ENCODE results near the gene PLCG2. TPM values are rescaled to one million over a fixed set of nuclear protein-coding genes. Genes with fewer than 3 reads are reported as not detected.
A peak's percentile ranks its signal among the peaks of the same experiment; 100 is the strongest.
"Not testable (repeated sequence)": the region's sequence is repeated elsewhere in the genome, so short reads cannot be mapped to it uniquely, and the experiment has no call there.

The PLCG2 gene
- total RNA-seq: 10 to 100 TPM; 16.7 to 20.0 TPM
- long read RNA-seq, full-length matches to known transcripts: 1 of 6 reads
- long read RNA-seq, partial matches to known transcripts: 4 of 6 reads
- long read RNA-seq, other reads (novel, unspliced or antisense): 1 of 6 reads

DNA sequence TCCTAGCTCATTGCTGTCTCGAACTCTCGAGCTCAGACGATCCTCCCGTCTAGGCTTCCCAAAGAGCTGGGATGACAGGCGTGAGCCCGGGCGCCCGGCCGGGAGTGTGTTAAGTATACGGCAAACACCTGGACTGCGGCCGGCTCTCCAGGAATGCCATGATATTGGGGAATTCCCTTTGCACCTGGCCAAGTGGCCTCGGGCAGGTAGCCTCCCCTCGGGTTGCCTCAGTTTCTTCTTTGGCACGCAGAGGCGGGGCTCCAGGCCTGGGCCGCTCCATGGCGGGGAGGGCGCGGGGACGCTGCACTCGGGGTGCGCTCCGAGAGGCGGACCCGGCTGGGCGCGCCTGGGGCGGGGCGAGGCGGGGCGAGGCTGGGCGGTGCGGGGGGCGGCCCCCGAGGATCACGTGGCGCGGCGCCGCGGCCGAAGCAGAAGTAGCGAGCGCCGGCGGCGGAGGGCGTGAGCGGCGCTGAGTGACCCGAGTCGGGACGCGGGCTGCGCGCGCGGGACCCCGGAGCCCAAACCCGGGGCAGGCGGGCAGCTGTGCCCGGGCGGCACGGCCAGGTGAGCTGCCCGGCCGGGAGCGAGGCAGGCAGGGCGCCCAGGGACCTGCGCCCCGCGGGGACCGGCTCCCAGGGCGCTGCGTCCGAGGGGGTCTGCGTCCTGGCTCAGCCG lies at the start of gene PLCG2:
Gene PLCG2 (plus strand): TSS at position 431 of the 675 bp plus-strand sequence. CDS start 6,699 bp downstream, outside the sequence.
- DNase-seq (peak; percentile 68 to 88), ATAC-seq (peak; percentile 97)
- intact Hi-C loops (cut with DNase I, micrococcal nuclease): no loop called here

DNA sequence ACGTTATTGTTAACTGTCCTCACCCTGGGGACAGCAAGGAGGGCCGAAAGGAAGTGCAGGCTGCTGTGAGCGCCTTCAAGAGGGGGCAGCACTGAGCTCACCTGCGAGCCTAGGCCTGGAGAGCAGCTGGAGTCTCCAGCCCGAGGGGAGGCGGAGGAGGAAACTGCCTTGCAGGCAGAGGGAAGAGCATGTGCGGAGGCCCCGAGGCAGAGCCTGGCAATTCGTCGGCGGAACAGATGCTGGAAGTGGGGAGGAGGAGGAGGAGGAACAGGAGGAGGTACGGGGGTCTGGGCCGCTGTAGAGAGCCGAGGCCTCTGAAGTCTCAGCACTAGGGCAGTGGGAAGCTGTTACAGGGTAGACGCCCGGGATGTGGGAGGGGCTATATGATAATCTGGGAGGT lies 49.6 kb upstream of the PLCG2 start:
- no peak for ATAC-seq
- intact Hi-C loops (cut with DNase I, micrococcal nuclease): loop anchor here (10.0 kb wide), 3 partner anchors 105 to 365 kb away; no protein-coding TSS in a partner anchor
- no peak for DNase-seq

DNA sequence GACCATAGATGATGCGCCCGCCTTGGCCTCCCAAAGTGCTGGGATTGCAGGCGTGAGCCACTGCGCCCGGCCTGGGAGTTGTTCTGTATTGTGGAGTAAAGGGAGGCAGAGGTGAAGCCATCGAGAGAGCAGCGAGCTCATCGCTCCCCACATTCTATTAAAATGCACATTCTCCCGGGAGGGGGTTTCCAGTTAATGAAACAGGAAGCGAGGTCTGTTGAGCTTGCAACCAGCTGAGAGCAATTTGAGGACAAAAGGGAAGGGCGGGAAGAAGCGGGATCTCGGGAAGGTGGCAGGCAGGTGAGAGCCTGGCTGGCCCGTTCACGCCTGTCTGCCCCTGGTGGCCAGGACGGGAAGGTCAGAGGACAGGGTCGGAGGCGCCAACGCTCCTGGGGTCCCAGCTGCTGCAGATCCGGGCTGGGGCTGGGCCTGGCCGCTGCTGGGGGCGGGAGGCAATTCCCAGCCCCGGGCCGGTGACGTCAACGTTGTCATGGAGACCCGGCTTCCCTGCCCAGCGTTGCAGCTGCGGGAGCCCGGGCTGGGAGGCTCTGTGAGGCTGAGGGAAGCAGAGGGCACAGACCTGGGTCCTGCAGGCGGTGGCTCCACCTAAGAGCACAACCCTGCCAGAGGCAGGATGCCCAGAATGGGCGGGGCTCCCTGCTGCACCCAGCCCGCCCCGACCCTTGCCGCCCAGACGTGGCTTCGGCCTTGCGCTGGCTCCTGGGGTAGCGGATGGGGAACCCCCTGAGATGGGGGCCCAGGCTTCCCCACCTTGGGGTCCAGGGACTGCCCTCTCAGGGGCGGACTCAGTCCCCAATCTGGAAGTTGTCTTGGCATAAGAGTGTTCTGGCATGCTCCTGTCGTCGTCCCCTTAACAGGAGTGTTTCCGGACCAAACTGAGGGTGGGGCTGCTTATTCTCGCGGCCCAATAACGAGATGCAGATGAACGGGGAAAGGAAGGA lies 48.7 kb upstream of the PLCG2 start:
- intact Hi-C loops (cut with DNase I, micrococcal nuclease): loop anchor here in 1 of 2 donors (10.0 kb wide), 1 partner anchor 526 kb away; no protein-coding TSS in a partner anchor
- ATAC-seq (peak; percentile 91), DNase-seq (peak; percentile 88 to 90)

DNA sequence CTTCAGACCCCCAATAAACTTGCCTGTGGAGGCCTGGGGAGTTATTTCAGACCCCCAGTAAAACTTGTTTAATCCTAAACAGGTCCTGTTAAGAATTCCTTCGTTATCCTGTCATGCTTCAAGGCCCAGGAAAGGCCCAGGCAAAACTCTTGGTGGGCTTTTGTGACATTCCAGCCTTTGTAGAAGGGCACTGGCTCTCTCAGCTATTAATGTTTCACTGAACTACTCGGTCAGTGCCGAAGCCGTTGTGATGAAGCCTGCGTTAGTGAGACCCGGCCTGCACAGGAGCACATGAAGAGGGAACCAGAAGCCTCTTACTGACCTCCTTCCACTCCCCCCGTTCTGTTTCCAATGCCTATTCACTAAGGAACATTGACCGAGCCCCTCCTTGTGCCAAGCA lies 47.4 kb upstream of the PLCG2 start:
- ATAC-seq: no peak
- no peak for DNase-seq
- intact Hi-C loops (cut with DNase I, micrococcal nuclease): loop anchor here in 1 of 2 donors (10.0 kb wide), 1 partner anchor 527 kb away; no protein-coding TSS in a partner anchor

DNA sequence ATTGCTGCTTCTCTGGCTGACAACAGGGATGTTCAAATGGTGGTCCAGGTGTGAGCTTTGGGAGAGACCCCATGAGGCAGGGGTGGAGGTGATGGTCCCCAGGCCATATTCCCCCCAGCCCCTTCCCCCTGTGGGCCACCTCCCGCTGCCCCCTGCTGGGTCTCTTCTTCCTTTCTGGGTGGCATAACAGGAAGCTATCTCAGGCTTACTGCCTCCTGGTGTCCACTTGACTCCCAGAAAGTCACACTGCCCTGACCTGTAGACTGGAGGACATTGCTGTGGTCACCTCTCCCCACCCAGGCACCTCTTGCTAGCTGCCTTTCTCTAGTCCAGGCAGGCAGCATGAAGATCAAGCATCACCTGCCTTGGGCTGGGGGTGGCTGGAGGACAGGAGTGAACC lies 46.4 kb upstream of the PLCG2 start:
- DNase-seq (no peak), ATAC-seq (no peak)
- intact Hi-C loops (cut with DNase I, micrococcal nuclease): loop anchor here in 1 of 2 donors (10.0 kb wide), 1 partner anchor 528 kb away; no protein-coding TSS in a partner anchor

DNA sequence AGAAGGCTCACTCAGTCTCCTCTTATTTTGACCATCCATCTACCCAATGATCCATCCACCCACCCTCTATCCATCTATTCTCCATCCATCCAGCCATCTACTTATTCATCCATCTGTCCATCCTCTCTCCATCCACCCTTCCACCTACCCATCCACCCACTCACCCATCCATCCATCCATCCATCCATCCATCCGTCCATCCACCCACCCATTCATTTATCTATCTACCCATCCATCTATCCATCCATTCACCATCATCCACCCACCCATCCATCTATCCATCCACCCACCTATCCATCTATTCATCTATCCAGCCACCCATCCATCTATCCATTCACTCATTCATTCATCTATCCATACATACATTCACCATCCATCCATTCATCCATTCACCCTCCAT lies 45.8 kb upstream of the PLCG2 start:
- intact Hi-C loops (cut with DNase I, micrococcal nuclease): loop anchor here in 1 of 2 donors (10.0 kb wide), 1 partner anchor 528 kb away; no protein-coding TSS in a partner anchor
- no peak for DNase-seq
- ATAC-seq: no peak

DNA sequence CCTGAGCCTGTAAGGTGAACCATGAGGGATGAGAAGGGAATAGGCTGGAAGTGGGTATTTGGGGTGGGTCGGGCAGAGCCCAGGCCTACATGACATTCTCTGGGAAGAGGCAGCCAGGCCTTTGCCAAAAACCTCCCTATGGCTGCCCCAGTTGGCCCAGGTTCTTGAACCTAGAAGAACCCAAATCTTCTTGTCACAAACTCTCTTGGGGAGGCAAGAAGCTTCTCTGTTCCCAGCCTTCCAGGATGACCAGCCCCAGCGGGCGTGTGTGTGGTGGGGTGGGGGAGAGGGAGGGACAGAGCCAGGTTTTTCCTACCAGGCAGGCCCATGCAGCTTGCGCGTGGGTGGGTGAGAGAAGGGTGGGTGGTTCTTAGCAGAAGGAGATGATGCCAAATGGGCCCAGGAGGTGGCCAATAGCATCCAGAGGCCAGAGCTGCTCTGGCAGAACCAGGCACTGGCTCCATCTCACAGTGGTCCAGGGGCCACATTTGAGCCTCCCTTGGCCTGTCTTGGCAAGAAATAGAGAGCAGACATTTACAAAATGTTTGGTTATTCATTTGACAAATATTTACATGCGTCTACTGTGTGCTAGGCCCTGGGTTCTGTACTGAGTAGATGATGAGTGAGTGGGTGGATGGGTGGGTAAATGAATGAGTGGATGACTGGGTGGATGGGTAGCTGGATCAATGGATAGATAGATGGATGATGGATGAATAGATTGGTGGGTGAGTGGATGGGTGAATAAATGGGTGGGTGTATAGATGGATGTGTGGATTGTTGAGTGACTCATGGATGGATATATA lies 44.3 kb upstream of the PLCG2 start:
- DNase-seq (no peak), ATAC-seq (no peak)
- intact Hi-C loops (cut with DNase I, micrococcal nuclease): loop anchor here in 1 of 2 donors (10.0 kb wide), 1 partner anchor 530 kb away; no protein-coding TSS in a partner anchor

DNA sequence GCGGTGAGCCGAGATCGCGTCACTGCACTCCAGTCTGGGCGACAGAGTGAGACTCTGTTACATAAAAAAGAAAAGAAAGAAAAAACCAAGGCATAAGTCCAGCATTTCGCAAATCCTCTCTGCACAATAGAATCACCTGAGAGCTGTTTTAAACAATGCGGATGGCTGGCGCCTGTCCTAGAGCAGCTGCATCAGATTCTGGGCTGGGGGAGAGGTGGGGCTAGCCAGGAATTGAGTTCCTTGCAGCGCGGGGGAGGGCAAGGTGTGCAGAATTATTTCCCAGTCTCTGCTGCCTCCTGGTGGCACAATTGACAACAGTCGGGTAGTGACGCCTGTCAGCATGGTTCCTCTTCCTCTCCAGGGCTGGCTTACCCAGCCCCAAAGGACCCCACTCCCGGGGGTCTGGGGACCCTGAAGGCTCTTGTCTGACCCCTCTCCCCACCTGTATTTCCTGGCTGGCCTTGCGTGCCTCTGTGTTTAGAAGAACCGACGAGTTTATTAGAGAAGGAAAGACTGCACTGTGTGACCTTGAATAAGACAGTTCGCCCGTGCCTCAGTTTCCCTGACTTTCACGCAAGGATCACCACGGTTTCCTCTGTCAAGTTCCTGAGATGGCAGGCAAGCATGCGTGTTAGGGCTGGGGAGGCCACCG lies 41.1 kb upstream of the PLCG2 start:
- intact Hi-C loops (cut with DNase I, micrococcal nuclease): loop anchor here in 1 of 2 donors (10.0 kb wide), 1 partner anchor 533 kb away; no protein-coding TSS in a partner anchor
- peak; percentile 97 for ATAC-seq

DNA sequence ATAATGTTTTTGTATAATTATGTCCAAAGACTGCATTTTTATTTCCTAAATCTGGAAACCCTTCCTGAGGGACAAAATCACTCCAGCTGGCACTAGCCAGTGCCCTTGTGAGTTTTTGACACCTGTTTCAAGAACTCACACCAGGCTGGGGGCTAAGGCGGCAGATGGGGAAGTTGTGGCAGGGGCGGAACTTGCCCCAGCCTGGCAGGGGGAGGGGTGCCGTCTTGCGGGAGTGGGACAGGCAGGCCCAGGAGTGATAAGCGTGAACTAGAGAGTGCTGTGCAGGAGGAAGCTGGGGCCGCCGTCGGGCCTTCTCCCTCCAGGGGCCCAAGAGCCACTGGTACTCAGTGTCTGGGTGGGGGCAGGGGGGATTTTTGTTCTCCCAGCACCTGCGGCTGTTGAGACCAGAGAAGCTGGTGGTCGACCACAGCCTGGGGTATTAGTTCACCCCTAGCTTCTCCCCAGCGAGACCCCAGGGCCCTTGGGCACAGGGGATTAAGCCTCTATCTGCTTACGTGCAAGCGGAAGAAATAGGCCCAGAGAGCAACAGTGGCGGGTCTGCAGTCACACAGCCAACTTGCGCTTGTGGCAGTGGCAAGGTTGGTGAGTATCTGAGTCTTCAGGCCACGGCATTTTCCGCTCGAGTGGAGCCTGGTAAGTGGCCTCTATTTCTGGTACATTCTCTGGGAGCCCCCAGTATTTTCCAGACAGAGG lies 40.2 kb upstream of the PLCG2 start:
- intact Hi-C loops (cut with DNase I, micrococcal nuclease): loop anchor here in 1 of 2 donors (10.0 kb wide), 1 partner anchor 534 kb away; no protein-coding TSS in a partner anchor
- DNase-seq: peak; percentile 67 to 69
- no peak for ATAC-seq

More for the DNA sequence above, 41.1 kb upstream of the PLCG2 start:
- DNase-seq: peak; percentile 85 to 93

DNA sequence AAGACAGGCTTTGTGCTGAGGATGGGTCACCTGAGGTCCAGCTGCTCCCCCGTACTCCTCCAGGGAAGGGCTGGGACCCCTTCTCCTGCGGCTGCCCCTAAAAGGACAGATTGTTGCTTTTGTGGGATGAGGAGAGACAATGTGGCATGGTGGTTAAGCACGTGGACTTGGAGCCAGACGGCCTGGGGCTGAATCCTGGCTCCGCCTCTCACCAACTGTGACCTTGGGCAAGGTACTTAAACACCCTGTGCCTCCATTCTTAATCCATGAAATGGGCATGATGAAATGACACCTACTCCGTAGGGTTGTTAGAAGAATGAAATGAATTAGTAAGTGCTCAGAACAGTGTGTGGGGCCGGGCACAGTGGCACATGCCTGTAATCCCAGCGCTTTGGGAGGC lies 39.6 kb upstream of the PLCG2 start:
- ATAC-seq (no peak), DNase-seq (no peak)
- intact Hi-C loops (cut with DNase I, micrococcal nuclease): loop anchor here in 1 of 2 donors (10.0 kb wide), 1 partner anchor 535 kb away; no protein-coding TSS in a partner anchor

DNA sequence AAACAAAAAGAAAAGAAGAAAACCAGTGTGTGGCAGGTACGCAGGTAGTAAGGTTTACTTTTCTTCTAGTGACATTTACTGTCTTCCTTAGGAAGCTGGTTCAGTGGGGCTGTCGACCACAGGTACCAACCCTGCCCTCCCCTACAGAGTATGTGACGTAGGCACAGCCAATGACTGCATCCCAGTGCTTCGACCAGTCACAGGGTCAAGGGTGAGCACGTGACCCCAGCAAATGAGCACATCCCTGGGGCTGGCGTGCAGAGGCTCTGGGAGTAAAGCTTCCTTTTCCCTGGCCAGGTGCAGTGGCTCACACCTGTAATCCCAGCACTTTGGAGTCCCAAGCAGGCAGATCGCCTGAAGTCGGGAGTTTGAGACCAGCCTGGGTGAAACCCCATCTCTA lies 38.9 kb upstream of the PLCG2 start:
- intact Hi-C loops (cut with DNase I, micrococcal nuclease): no loop called here
- DNase-seq: peak in 1 of 2 donors; percentile 42
- ATAC-seq: peak; percentile 16

DNA sequence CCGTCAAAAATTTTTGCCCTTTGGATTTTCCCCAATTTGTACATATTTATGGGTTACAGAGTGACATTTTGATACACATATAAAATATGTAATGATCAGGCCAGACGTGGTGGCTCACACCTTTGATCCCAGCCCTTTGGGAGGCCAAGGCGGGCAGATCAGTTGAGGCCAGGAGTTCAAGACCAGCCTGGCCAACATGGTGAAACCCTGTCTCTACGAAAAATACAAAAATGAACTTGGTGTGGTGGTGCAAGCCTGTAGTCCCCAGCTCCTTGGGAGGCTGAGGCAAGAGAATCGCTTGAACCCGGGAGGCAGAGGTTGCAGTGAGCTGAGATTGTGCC lies 37.7 kb upstream of the PLCG2 start:
- intact Hi-C loops (cut with DNase I, micrococcal nuclease); ATAC-seq; DNase-seq: not testable (repeated sequence)

DNA sequence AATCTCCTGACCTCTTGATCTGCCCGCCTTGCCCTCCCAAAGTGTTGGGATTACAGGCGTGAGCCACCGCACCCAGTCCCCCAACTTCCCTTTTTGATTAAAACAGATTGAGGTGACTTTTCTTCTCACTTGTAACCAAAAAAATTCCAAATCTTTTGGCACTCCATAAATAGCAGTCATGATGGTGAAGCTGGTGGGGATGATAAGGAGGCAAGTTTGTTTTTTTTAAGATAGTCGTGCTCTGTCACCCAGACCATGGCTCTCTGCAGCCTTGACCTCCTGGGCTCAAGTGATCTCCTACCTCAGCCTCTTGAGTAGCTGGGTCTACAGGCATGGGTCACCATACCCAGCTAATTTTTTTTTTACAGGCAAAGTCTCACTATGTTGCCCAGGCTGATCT lies 34.7 kb upstream of the PLCG2 start:
- DNase-seq (no peak), ATAC-seq (no peak)
- intact Hi-C loops (cut with DNase I, micrococcal nuclease): no loop called here

DNA sequence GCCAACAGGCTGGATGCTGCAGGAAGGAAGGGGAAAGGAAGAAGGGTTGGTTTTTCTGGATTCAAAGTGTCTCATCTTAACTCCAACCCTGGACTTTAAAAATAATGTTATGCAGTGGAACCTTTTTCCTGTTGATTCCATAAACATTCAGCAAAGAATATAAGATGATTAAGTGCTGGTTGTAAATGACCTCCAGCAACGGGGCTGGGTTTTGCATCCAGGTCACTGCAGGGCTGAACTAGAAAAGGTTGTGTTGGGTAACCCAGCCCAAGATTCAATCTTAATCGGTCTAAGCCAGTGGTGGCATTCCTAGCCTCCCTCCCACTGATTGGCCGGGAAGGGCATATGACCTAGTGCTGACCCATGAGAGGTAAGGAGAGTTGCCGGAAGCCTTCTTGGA lies 34.2 kb upstream of the PLCG2 start:
- intact Hi-C loops (cut with DNase I, micrococcal nuclease): no loop called here
- ATAC-seq: no peak
- no peak for DNase-seq

DNA sequence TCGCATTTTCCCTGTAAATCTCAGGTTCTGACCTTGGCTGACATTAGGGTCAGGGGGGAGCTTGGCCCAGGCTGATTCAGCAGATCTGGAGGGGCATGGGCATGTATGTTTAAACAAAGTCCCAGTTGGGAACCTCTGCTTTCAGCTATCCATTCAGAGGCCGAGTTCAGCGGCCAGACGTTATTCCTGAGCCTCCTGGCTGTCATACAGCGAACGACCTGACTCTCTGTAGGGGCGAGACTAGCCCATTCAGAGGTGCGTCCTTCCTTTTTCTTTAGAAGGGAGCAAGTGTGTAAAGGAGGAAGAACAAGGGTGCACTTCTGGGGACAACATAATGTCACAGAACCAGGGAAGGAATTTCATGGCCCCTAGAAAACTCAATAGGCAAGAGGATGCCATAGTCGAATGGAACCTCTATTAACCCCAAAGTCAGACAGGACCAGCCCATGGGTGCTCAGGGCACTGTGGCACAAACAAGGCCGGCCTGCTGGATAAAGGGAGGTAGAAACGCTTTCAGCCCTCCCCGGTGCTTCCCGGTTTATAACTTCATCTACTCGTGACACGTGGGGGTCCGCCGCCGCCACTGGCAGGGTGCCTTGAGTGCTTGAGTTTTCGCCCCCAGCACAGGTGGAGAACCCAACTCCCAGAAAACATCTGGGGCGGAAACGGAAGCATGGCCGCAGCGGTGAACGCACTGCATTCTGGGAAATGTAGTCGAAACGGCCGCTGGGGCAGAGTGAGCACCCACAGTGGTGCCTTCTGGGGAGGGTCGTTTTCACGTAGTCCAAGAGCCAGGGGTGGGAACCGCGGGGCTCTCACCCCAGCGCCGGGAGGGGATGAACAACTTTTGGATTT lies 33.2 kb upstream of the PLCG2 start:
- ATAC-seq: peak; percentile 89
- intact Hi-C loops (cut with DNase I, micrococcal nuclease): no loop called here
- peak; percentile 65 to 80 for DNase-seq

DNA sequence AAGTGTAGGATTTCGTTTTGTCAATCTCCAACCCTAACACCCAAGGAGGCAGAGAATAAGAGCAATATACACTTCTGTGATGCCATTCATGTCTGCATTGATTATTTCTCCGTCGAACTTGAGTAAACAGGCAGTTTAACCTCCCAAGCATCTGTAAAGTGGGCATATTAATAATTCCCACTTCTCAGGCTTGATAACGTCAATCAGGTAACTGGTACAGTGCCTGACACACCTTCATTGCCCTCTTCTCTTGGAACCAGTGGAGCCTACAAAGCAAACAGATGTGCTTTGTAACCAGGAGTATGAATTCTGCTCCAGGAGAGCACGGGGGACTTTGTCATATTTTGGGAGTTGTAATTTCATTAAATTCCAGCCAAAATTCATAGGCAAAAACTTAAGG lies 32.5 kb upstream of the PLCG2 start:
- intact Hi-C loops (cut with DNase I, micrococcal nuclease): no loop called here
- DNase-seq (no peak), ATAC-seq (no peak)

Measured in left colon (tissue), 2 donors.